NCI-H345 treated with DMSO at 0.1 percent for 48 hours (cell line): Measurements from ENCODE around the gene PDLIM5.
"Not testable (repeated sequence)": the region's sequence is repeated elsewhere in the genome, so short reads cannot be mapped to it uniquely, and the experiment has no call there.

ENCODE experiments used
- DNase-seq: peaks from one replicate; lab custom pipeline; 2025; ENCODE audit not compliant: unreplicated experiment; lab: John Stamatoyannopoulos, UW

Gene PDLIM5

DNA sequence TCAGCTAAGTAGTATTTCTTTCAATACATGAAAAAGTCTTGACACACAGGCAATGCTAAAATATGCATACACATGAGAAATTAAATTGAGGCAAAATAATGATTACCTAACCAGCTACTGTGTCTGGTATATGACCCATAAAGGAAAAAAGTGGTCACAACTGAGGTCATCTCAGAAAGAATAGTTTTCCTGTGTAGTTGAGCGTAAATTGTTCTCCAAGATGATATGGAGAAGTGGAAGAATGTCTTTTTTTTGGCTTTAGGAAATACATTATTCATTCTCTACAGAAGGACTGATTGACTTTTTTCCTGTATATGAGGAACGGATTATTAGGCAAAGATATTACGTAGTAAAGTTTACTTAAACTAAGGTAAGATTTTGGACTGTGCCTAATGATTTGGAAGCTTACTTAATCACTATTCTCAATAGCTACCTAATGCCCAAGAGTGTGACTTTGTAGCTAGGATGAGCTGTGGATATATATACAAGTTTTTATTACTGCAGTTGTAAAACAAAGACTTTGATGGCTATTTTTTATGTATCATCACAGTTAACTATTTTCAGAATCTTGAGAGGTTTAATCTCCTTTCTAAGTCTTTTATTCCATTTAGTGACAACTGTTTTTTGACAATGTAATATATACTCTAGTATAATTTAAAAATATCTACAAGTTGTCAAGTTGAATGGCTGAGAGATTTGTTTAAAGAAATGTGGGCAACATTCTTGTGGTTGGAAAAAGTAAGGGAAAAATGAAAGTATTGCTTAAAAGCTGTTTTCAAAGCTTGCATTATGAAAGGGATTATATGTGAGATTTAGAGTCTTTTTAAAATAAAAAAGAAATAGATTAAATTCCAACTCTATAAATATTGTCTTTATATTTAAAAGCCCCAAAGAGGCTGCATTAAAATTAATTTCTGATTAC lies 100.2 kb downstream of the PDLIM5 start:
- DNase-seq = no peak

DNA sequence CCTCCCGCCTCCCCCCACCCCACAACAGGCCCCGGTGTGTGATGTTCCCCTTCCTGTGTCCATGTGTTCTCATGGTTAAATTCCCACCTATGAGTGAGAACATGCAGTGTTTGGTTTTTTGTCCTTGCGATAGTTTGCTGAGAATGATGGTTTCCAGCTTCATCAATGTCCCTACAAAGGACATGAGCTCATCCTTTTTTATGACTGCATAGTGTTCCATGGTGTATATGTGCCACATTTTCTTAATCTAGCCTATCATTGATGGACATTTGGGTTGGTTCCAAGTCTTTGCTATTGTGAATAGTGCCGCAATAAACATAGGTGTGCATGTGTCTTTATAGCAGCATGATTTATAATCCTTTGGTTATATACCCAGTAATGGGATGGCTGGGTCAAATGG lies 104.3 kb downstream of the PDLIM5 start:
- DNase-seq = not testable (repeated sequence)

DNA sequence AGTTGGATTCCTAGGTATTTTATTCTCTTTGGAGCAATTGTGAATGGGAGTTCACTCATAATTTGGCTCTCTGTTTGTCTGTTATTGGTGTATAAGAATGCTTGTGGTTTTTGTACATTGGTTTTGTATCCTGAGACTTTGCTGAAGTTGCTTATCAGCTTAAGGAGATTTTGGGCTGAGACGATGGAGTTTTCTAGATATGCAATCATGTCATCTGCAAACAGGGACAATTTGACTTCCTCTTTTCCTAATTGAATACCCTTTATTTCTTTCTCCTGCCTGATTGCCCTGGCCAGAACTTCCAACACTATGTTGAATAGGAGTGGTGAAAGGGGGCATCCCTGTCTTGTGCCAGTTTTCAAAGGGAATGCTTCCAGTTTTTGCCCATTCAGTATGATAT lies 105.9 kb downstream of the PDLIM5 start:
- DNase-seq = not testable (repeated sequence)

DNA sequence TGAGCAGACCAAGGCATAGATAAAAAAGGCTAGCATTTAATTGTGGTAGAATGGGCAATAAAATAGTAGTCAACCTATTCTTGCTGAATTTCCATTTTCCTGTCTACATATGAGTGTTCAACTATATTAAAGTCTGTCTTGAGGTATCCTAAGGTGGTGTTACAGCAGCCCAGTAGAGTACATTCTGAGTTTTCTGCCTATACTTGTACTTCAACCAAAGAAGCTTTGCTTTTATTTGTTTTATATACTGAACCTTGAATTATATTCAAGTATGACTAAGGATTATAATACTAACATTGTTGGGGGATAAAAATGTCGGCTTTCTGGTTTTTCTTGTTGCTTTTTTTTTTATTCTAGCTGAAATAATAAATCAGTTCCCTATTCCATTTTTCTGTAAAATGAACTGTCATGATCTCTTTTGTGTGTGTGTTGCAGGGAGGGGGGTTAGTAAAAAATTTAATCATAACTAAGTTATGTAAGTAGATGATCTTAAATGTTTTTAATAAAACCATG lies 106.7 kb downstream of the PDLIM5 start:
- no peak for DNase-seq

DNA sequence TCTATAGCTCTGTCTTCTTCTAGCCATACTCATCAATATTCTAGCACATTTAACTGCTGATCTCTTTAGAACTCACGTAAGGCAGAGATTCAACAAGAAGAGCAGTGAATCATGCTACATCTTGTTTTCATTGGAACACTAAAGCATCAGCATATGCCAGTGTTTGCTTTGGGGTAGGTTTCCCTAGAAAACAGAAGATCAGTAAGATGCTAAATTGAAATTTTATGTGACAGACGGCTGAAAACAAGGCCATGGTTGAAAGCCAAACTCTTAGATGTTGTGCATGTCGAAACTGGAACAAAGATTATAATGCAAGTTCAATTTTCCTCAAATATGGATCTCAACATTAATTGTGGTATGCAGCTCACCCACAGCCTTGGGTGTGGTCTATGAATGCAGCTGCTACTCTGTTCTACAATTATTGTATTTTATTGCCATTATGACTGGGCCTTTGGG lies 107.6 kb downstream of the PDLIM5 start:
- DNase-seq = no peak

DNA sequence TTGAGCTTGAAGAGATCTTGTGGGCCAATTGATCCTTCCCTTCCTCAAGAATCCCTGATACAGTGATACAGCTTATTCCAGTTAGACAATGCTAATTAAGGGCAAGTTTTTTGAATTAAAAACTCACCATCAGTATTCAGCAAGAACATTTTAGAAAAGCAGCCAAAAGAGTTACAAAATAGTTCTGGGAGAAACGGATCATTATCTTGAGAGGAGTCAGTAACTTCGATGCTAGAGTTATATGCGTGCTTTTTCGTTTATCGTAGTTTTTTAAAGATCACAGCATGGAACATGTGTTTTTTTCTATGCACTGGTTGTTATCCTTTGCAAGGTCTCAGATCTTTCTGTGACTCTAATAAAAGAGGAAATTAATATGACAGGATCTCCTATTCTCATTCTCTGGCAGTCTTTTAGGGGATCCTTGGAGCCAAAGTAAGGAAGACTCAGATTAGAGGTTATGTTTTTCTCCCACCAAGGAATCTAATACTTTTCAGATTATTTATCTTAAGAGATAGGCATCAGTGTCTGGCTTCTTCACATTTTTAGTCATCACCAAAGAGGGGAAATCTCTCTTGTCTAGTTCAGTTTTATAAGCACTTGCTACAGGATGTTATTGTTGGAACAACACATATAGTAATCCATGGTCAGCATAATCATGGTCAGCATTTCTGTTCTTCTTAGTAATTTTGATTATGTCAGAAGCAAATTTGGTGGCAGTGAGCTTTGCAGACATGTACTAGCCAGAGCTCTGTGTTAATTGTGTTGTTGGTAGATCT lies 109.7 kb downstream of the PDLIM5 start:
- DNase-seq = no peak

DNA sequence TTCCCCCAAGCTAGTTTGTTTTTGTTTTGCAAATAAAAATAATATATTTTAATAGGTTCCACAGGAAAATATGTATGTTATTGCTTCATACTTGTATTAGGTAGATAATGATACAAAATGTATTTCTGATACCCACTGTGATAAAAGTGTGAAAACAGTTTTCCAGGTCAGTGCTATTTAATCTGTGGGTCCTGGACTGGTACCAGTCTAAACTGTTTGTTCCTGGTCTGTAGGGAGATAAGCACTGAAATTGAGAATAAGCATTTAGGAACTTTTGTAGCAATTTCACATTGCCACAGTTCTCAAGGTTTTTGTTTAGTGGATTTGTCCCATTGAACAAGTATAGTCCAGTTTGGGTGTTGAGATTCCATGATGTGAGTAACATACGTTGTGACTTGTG lies 110.5 kb downstream of the PDLIM5 start:
- DNase-seq = no peak

DNA sequence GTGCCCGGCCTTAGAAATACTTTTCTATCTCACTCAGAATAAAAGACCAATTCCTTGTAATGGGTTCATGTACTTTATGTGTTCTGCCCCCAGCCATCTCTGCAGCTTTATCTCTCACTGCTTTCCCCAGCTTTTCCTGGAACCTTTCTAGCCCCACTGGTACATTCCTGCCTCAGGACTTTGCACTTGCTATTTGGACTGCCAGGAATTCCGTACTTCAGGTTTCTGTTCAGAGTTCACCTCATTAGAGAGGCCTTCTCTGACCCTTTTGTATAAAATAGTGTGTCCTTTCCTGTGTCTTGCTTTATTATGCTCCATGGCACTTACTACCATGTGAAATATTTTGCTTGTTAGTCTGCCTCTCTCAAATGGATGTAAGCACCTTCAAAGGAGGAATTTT lies 112.5 kb downstream of the PDLIM5 start:
- DNase-seq = no peak

DNA sequence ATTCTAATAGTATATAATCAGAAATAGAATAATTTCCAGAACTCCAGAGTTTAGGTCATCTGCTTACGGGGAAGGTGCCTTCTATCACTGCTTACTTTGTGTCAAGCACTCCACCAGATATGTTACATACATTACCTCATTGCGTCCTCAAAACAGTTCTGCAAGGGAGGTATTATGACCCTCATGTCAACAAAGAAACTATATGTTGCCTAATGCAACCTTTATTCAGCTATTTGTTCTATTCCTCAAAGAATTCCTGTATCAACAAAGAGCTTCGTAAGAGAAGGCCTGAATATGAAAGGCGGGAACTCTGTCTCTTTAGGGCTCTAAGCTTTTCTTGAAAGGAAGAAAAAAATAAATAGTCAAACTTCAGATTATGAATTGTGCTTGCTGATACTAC lies 114.7 kb downstream of the PDLIM5 start:
- no peak for DNase-seq

DNA sequence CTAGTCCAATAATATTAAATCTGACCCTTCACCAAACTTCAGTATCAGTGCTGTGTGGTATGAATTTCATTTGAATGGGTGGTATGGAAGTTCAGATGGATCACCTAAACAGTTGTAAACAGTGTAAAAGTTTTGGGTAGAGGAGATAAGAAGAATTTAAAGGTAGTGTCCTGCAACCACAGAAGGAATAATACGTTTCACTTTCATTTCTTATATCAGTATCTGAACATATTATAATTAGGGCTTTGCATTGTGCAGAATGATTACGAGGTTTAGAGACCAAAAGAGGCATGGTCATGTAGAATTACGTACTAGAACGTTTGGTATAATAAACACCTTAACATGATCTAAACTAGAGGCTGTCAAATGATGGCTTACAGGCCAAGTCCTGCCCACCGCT lies 116.1 kb downstream of the PDLIM5 start:
- DNase-seq = no peak

DNA sequence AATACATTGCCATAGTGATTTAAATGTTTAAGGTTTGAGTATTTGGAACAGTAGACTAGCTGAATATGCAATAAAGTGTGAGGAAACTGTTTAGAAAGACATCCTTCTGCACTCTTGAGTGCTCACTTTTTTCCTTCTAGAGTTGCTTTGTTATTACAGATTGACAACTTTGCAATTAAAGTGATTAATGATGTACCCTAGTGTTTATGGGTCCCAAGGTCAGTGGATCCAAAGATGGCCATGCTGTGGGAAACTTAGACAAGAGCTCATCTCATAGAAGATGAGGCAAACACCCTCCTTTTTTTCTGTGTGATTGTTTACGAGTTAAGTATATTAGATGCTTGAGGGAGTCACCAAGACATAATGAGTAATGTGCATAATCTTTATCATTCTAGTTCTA lies 118.8 kb downstream of the PDLIM5 start:
- DNase-seq = no peak

DNA sequence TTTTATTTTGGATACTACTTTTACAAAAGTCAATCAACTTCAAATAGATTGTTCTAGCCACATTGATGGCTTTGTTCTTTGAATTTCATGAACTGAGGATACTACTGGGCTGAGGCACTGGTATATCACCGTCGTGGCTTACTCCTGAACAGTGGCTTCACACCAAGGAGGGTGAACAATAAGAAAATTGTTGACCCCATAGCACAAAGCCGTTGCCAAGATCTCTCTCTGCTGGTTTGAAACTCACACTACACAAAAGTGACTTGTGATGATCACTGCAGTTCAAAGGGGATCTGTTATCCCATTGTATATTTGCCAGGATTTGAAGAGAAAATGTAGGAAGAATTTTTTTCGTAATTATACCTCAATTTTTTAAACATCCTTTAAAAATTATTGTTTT lies 119.6 kb downstream of the PDLIM5 start:
- no peak for DNase-seq

DNA sequence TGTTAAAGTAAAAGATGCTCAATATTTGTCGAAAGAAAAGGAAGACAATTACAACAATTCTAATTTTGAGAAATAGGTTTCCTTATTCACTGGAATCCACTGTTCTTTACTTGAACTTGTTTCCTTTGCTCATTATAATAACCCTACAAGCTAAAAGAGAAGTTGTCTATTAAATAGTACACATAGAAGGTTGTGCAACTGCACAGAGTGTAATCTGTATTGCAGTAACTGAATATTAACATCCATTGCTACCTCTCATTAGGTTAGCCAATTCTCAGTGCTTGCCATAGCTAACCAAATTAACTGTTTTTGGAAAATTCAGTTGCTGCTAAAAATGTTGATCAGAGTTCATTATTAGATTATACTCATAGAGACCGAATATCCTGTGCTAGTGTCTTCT lies 120.0 kb downstream of the PDLIM5 start:
- DNase-seq = no peak

DNA sequence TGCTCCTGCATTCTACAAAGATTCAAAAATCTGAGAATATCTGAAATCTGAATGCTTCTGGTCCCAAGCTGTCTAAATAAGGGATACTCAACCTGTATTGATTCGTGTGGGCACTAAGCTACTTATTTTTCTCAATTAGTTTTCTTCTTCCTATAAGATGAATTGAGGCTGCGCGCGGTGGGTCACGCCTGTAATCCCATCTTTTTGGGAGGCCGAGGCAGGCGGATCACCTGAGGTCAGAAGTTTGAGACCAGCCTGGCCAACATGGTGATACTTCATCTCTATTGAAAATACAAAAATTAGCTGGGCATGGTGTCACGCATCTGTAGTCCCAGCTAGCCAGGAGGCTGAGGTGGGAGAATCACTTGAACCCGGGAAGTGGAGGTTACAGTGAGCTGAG lies 122.3 kb downstream of the PDLIM5 start:
- DNase-seq = no peak

DNA sequence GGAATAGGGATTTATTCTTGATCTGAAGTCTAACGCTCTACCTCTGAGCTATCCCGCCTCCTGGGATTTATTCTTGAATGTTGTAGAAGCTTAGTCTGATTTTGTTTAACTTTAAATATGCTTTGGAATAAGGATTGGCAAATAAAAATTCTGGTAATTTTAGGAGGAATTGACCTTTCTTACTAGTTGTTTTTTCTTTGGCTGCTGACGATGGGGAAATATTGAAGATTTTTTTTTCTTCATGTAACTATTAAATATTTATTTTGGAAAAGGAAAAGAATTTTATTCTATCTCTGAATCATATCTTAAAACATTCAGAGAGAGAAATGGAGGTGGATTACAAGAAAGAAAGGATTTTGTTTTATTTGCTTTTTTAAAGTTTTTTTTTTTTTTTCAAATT lies 122.9 kb downstream of the PDLIM5 start:
- DNase-seq = no peak

DNA sequence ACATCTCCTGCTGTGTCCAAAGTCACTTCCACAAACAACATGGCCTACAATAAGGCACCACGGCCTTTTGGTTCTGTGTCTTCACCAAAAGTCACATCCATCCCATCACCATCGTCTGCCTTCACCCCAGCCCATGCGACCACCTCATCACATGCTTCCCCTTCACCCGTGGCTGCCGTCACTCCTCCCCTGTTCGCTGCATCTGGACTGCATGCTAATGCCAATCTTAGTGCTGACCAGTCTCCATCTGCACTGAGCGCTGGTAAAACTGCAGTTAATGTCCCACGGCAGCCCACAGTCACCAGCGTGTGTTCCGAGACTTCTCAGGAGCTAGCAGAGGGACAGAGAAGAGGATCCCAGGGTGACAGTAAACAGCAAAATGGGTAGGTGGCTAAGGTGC lies 123.9 kb downstream of the PDLIM5 start:
- DNase-seq = no peak

DNA sequence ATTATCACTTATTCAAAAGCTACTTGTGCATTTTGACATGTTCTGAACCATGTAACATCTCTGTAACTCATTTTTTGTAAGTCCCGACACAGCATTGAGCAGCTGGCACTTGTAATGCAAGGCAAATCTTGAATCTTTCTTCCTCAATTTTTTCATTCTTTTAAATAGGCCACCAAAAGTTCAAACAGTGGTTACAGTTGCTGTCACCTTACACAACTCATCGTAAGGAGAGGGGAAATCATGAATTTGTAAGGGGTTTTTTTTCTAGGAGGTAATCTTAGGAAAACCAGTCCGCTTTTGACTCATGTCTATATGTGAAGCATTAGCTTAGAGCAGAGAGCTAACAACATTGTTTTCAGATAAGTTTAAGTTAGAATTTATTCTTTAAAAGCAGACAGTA lies 124.5 kb downstream of the PDLIM5 start:
- no peak for DNase-seq

DNA sequence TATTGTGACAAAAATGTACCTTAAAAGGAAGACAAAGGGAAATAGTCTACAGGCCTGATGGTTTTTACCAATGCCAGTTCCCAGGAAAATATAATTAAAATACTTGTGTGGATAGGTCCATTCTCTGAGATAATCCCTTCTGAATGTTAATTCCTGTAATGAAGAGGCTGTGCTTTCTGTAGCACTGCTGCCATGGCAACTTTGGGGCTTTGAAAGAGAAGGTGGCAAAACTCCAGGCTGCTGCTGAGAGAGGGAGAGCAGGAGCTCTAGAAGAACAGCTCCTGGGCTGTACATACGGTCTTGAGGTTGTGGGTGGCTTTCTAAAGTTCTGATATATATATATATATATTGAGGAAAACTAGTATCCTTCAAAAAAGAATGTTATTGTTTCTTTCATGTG lies 125.4 kb downstream of the PDLIM5 start:
- DNase-seq = no peak

DNA sequence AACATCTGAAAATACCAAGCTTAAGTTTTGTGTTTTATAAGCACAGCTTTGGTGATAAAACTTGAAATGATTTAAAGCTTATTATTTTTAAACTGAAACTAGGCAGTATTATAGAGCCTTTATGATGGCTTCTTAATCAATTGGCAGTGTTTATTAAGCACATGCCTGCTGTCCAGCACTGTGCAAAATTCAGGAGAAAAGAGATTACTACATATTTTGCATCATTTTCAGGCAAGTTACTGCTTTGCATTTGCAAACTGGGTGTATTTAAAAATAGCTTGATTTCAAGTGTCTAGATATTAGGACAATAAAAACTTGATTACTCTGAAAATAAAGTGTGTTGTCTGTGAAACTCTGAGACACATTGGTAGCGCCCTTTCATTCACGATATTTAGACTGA lies 126.5 kb downstream of the PDLIM5 start:
- DNase-seq = no peak

DNA sequence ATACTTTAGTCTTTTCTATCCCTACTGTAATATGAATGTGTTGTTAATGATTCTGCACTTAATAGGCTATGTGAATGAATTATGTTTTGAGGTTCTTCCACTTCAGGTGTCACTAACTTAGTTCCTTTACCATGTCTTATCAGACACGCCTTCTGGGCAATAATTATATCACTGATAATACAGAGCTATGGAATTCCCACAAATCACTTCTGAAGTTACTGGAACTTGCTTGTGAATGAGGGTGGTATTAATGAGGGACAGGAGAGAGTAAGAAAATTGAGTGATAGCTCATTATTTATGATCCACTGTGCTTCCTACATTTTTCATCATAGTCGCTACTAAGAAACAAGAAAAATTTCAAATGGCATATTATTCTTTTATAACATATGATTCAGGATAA lies 130.0 kb downstream of the PDLIM5 start:
- no peak for DNase-seq

DNA sequence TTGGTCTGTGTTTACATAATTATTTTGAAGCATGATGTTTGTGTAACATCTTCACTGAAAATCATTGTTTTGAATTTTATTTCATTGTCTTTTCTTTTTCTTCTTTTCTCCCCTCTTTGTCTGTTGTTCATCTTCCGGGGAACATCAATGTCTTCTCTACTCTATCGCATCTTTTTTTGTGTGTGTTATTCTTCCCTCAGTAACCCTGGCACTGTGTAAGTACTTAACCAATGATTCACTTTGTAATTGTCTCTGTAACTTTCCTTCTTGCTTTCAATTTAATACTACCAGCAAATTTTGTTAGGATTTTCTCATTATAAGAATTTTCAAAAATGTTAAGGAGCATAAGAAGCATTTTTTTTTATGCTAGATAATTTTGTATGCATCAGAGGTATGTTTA lies 130.8 kb downstream of the PDLIM5 start:
- DNase-seq = no peak
